ENCODE measurements around the gene NAALAD2. TPM values are rescaled to one million over a fixed set of nuclear protein-coding genes. Genes with fewer than 3 reads are reported as not detected.

Gene NAALAD2
- total and polyA plus RNA-seq, 2 donors (not counting 1 experiment from before 2014, with no cell fraction given): not detected

GRCh38 chr11:90187839-90188238 is 53.4 kb downstream of the NAALAD2 start:
- Mint-ChIP-seq H3K27me3 (no peaks in the 10 kb centered on the region), H3K4me3 (no peak overlapping the region), H3K27ac (no peak overlapping the region), H3K4me1 (no peaks in the 10 kb centered on the region), H3K9me3 (ENCODE audit: insufficient read depth) (no peaks in the 10 kb centered on the region)
- CTCF ChIA-PET: no interaction called here
- Histone ChIP-seq H4K20me1 (ENCODE audit: control insufficient read depth, insufficient read depth, low read length, poor library complexity, severe bottlenecking) (no peaks in the 10 kb centered on the region), H3K4me1 (ENCODE audit: control insufficient read depth in 2 of 2, insufficient read depth in 2 of 2, low read length in 2 of 2) (no peaks in the 10 kb centered on the region), H3K36me3 (replicated peaks in 1 of 2; ENCODE audit: control extremely low read depth in 1 of 2, control insufficient read depth in 1 of 2, extremely low read depth in 1 of 2, insufficient read depth in 2 of 2, low read length in 1 of 2) (no peaks in the 10 kb centered on the region), H3K27ac (ENCODE audit: low read length in 2 of 2) (no peak overlapping the region), H3K9me3 (ENCODE audit: control extremely low read depth in 1 of 3, control insufficient read depth in 2 of 3, insufficient read depth in 1 of 3, low read length in 2 of 3) (no peaks in the 10 kb centered on the region), H3K9ac (ENCODE audit: low read length) (no peak overlapping the region), H3K4me2 (replicated peaks; ENCODE audit: low read depth, low read length, poor library complexity, severe bottlenecking) (no peak overlapping the region), H3K79me2 (ENCODE audit: control insufficient read depth, insufficient read depth, low read length) (no peaks in the 10 kb centered on the region), H3K27me3 (replicated peaks in 1 of 4; ENCODE audit: control extremely low read depth in 1 of 4, control insufficient read depth in 3 of 4, insufficient read depth in 4 of 4, low read length in 3 of 4) (no peaks in the 10 kb centered on the region), H3K4me3 (ENCODE audit: control extremely low read depth in 1 of 5, extremely low read depth in 1 of 5, insufficient read depth in 1 of 5, low read depth in 2 of 5, low read length in 4 of 5) (no peak overlapping the region), H2AFZ (ENCODE audit: insufficient read depth, low read depth, low read length, poor library complexity, severe bottlenecking) (no peak overlapping the region)
- intact Hi-C loops (cut with micrococcal nuclease): no loop called here
- DNase-seq (no peak), ATAC-seq (ENCODE audit: low read depth) (no peak)
- POLR2A ChIA-PET: no interaction called here
- TF ChIP-seq EZH2 (IDR thresholded peaks at IDR 0.05; ENCODE audit: borderline replicate concordance, insufficient read depth, low read depth, low read length, poor library complexity, severe bottlenecking): no peak
- no peak for TF ChIP-seq CTCF (IDR thresholded peaks at IDR 0.05)
- 85% methylated on average over 2 of the region's 3 CpGs for WGBS (ENCODE audit: insufficient coverage)

GRCh38 chr11:90189011-90189410 is 54.5 kb downstream of the NAALAD2 start:
- CTCF ChIA-PET: interaction anchor here (2.8 kb wide), 1 partner anchor 15 kb away, joined by 14 read pairs; no protein-coding TSS in a partner anchor
- no peak overlapping the region for H3K4me2 ChIP-seq (replicated peaks; ENCODE audit: low read depth, low read length, poor library complexity, severe bottlenecking)

More at GRCh38 chr11:90189011-90189410, 54.5 kb downstream of the NAALAD2 start:
- Histone ChIP-seq H3K36me3 (replicated peaks in 1 of 2; ENCODE audit: control extremely low read depth in 1 of 2, control insufficient read depth in 1 of 2, extremely low read depth in 1 of 2, insufficient read depth in 2 of 2, low read length in 1 of 2) (no peaks in the 10 kb centered on the region), H3K4me3 (ENCODE audit: control extremely low read depth in 1 of 5, extremely low read depth in 1 of 5, insufficient read depth in 1 of 5, low read depth in 2 of 5, low read length in 4 of 5) (no peak overlapping the region), H3K4me1 (ENCODE audit: control insufficient read depth in 2 of 2, insufficient read depth in 2 of 2, low read length in 2 of 2) (no peaks in the 10 kb centered on the region), H3K27ac (ENCODE audit: low read length in 2 of 2) (no peak overlapping the region), H3K79me2 (ENCODE audit: control insufficient read depth, insufficient read depth, low read length) (no peaks in the 10 kb centered on the region), H2AFZ (ENCODE audit: insufficient read depth, low read depth, low read length, poor library complexity, severe bottlenecking) (no peak overlapping the region), H3K9me3 (ENCODE audit: control extremely low read depth in 1 of 3, control insufficient read depth in 2 of 3, insufficient read depth in 1 of 3, low read length in 2 of 3) (no peaks in the 10 kb centered on the region), H3K27me3 (replicated peaks in 1 of 4; ENCODE audit: control extremely low read depth in 1 of 4, control insufficient read depth in 3 of 4, insufficient read depth in 4 of 4, low read length in 3 of 4) (no peaks in the 10 kb centered on the region), H4K20me1 (ENCODE audit: control insufficient read depth, insufficient read depth, low read length, poor library complexity, severe bottlenecking) (no peaks in the 10 kb centered on the region), H3K9ac (ENCODE audit: low read length) (no peak overlapping the region)
- H3K9me3 Mint-ChIP-seq (ENCODE audit: insufficient read depth): no peaks in the 10 kb centered on the region
- no peaks in the 10 kb centered on the region for H3K27me3 Mint-ChIP-seq
- H3K4me3 Mint-ChIP-seq: no peak overlapping the region
- 100% methylated on average over 2 of the region's 2 CpGs for WGBS (ENCODE audit: insufficient coverage)
- POLR2A ChIA-PET: no interaction called here
- TF ChIP-seq EZH2 (IDR thresholded peaks at IDR 0.05; ENCODE audit: borderline replicate concordance, insufficient read depth, low read depth, low read length, poor library complexity, severe bottlenecking) (no peak), CTCF (IDR thresholded peaks at IDR 0.05) (no peak)
- DNase-seq (no peak), ATAC-seq (ENCODE audit: low read depth) (no peak)
- no peak overlapping the region for H3K27ac Mint-ChIP-seq
- intact Hi-C loops (cut with micrococcal nuclease): no loop called here
- H3K4me1 Mint-ChIP-seq: no peaks in the 10 kb centered on the region

Measured in B cell (primary cell).